ENCODE data around the gene WRNIP1. TPM values are rescaled to one million over a fixed set of nuclear protein-coding genes. Genes with fewer than 3 reads are reported as not detected.
A peak's percentile ranks its signal among the peaks of the same experiment; 100 is the strongest.

Gene WRNIP1
- total and polyA plus RNA-seq, 2 of the 13 experiments (the other 11 are each of a cell fraction or from before 2014, with no cell fraction given): 77.7 to 90.3 TPM

DNA sequence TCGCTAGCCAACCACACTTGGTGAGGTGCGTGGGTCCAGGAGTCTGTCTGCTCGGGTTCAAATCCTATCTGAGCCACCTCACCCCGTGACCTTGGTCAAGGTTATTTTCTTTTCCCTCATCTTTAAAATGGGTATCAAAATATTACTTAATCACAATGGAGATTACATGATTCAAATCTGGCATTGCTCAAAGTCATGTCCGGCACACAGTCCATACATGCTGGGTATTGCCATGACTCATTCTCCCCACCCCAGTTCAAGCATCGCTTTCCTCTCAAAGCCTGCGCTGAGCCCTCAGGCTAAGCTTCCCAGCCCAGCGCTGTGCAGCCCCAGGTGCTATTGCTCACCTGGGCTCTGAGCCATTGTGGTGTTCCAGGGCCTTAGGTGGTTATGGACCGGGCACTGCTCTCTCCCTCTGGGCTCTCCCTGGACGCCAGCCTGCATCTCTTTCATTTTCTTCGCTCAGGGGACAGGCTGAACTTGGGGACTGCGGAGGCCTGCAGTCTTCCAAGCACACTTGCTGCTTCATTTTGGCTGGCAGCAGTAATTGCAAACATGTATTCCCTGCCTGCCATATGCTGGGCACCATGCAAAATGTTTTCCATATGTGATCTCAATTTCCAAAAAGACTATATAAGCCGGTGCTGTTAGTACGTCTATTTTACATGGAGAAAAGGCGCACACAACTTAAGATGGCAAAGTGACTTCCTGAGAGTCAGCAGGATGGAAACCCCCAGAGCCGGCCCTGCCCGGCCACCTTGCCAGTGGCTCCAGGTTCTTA is 27.3 kb downstream of the WRNIP1 start:
- ChIA-PET CTCF (ENCODE audit: low intra/inter-chr PET ratio, low total read pairs) (interaction anchor here (3.3 kb wide), 1 partner anchor 139 kb away, joined by 57 read pairs; no protein-coding TSS in a partner anchor), POLR2A (interaction anchor here (0.6 to 2.2 kb wide), 6 partner anchors 48 to 271 kb away, joined by 3 to 68 read pairs (median 4); partner anchors contain the start of genes SERPINB1 and SERPINB9)
- intact Hi-C loops (cut with micrococcal nuclease; ENCODE audit: unreplicated experiment): no loop called here
- Histone ChIP-seq H3K4me3 (replicated peaks in 1 of 3; ENCODE audit: insufficient read depth in 1 of 3, low read depth in 2 of 3, low read length in 3 of 3) (no peak overlapping the region), H2AFZ (ENCODE audit: low read length) (no peak overlapping the region), H3K79me2 (ENCODE audit: insufficient read depth, low read length) (no peaks in the 10 kb centered on the region), H3K36me3 (replicated peaks in 1 of 2; ENCODE audit: control insufficient read depth in 1 of 2, insufficient read depth in 2 of 2, low read length in 2 of 2) (peaks cover 3 to 4% of the 10 kb centered on the region in 2 experiments; a peak in 4 of 5 replicates), H3K4me2 (ENCODE audit: low read depth, low read length) (no peak overlapping the region), H3K4me1 (ENCODE audit: insufficient read depth, low read length) (peaks cover 12% of the 10 kb centered on the region; the same call in 1 of the 2 replicates), H3K27ac (ENCODE audit: extremely low read length, insufficient read depth, low read length) (no peak overlapping the region), H3K9ac (ENCODE audit: insufficient read depth, low read depth, low read length) (no peak overlapping the region), H3K27me3 (ENCODE audit: control insufficient read depth in 1 of 2, insufficient read depth in 2 of 2, low read length in 2 of 2) (no peaks in the 10 kb centered on the region), H4K20me1 (ENCODE audit: insufficient read depth, low read length) (no peaks in the 10 kb centered on the region), H3K9me3 (ENCODE audit: low read length) (no peaks in the 10 kb centered on the region)
- FAIRE-seq (no peak), DNase-seq (ENCODE audit: low spot score) (no peak), ATAC-seq (no peak)
- TF ChIP-seq, protein P1, sequence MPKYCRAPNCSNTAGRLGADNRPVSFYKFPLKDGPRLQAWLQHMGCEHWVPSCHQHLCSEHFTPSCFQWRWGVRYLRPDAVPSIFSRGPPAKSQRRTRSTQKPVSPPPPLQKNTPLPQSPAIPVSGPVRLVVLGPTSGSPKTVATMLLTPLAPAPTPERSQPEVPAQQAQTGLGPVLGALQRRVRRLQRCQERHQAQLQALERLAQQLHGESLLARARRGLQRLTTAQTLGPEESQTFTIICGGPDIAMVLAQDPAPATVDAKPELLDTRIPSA (CRISPR knock-in tag; IDR thresholded peaks at IDR 0.05; ENCODE audit: borderline replicate concordance): no peak
- TF ChIP-seq, protein P2, sequence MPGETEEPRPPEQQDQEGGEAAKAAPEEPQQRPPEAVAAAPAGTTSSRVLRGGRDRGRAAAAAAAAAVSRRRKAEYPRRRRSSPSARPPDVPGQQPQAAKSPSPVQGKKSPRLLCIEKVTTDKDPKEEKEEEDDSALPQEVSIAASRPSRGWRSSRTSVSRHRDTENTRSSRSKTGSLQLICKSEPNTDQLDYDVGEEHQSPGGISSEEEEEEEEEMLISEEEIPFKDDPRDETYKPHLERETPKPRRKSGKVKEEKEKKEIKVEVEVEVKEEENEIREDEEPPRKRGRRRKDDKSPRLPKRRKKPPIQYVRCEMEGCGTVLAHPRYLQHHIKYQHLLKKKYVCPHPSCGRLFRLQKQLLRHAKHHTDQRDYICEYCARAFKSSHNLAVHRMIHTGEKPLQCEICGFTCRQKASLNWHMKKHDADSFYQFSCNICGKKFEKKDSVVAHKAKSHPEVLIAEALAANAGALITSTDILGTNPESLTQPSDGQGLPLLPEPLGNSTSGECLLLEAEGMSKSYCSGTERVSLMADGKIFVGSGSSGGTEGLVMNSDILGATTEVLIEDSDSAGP (CRISPR knock-in tag; IDR thresholded peaks at IDR 0.05; ENCODE audit: borderline replicate concordance): 0 out of 2 replicates have a peak, but pooled peaks have one; percentile 17
- peak; percentile 40; the same call in 1 of the 2 replicates for TF ChIP-seq ZNF768 (CRISPR knock-in tag; IDR thresholded peaks at IDR 0.05)
- WGBS (ENCODE audit: low lambda C conversion rate): 97% methylated on average over 17 of the region's 17 CpGs
- no TSS peak for BruUV-seq (replicated peaks)
- in situ Hi-C loops (cut with HindIII; ENCODE audit: extremely low pct_ligation_motif_present, low pct_unique_long_range_greater_than_20kb): loop anchor here (5.0 kb wide), 1 partner anchor 120 kb away; no protein-coding TSS in a partner anchor

All from HepG2 (cell line).